LNCaP clone FGC (cell line): ENCODE results near the gene MIPOL1.

Source experiments
- DNase-seq: peaks from one replicate; pipeline ENCODE4 v3.0.0-alpha.2; 2011; ENCODE audit warnings: low read depth
- H3K4me3 ChIP-seq: 2 replicates; pipeline ENCODE4 v1.5.1; 2011; ENCODE audit warnings: mild to moderate bottlenecking, low read depth, low read length, control low read depth
- CTCF ChIP-seq: IDR thresholded peaks from 2 replicates; pipeline ENCODE4 v1.5.1; 2012; ENCODE audit warnings: mild to moderate bottlenecking; ENCODE audit not compliant: control insufficient read depth, insufficient read depth; ENCODE audit errors: extremely low read depth

The MIPOL1 gene

DNA sequence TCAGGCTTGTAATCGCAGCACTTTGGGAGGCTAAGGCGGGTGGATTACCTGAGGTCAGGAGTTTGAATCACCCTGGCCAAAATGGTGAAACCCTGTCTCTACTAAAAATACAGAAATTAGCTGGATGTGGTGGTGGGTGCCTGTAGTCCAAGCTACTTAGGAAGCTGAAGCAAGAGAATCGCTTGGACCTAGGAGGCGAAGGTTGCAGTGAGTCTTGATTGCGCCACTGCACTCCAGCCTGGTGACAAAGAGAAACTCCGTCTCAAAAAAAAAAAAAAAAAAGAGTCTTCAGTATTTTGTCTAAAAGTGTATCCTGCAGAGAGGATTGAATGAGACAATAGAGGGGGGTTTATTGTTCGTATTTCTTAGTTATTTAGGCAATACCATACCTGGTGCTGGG lies 372.0 kb downstream of the MIPOL1 start:
- DNase-seq, result no peak
- no peak overlapping the region for H3K4me3 ChIP-seq
- no peak for TF ChIP-seq CTCF

- DNase-seq, result no peak
- TF ChIP-seq CTCF, result no peak
- no peak overlapping the region for H3K4me3 ChIP-seq
Measured at GRCh38 chr14:37571391-37571790, 373.7 kb downstream of the MIPOL1 start.

GRCh38 chr14:37573356-37573755 lies 375.6 kb downstream of the MIPOL1 start:
- no peak for TF ChIP-seq CTCF
- no peak overlapping the region for H3K4me3 ChIP-seq
- no peak for DNase-seq

DNA sequence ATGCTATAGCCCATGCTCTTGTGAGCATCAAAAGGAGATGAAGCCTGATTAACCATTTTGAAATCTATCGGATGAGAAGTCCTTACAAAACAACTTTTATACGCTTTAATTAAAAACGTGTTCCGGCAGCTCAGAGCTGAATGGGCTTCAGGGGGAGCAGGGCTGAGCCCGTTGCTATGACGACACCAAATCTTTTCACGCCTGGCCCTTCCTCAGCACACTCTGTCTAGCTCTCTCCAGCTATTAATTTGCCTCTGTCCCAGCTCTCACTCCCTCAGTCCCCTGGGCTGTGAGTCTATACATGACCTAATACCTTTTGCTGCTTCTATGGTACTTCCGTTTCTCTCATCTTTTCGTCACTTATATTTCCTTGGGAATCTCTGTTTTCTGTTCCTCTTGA lies 381.5 kb downstream of the MIPOL1 start:
- DNase-seq, result no peak
- TF ChIP-seq CTCF, result no peak
- no peak overlapping the region for H3K4me3 ChIP-seq

GRCh38 chr14:37580146-37580545 lies 382.4 kb downstream of the MIPOL1 start:
- no peak for TF ChIP-seq CTCF
- no peak overlapping the region for H3K4me3 ChIP-seq
- DNase-seq, result no peak

DNA sequence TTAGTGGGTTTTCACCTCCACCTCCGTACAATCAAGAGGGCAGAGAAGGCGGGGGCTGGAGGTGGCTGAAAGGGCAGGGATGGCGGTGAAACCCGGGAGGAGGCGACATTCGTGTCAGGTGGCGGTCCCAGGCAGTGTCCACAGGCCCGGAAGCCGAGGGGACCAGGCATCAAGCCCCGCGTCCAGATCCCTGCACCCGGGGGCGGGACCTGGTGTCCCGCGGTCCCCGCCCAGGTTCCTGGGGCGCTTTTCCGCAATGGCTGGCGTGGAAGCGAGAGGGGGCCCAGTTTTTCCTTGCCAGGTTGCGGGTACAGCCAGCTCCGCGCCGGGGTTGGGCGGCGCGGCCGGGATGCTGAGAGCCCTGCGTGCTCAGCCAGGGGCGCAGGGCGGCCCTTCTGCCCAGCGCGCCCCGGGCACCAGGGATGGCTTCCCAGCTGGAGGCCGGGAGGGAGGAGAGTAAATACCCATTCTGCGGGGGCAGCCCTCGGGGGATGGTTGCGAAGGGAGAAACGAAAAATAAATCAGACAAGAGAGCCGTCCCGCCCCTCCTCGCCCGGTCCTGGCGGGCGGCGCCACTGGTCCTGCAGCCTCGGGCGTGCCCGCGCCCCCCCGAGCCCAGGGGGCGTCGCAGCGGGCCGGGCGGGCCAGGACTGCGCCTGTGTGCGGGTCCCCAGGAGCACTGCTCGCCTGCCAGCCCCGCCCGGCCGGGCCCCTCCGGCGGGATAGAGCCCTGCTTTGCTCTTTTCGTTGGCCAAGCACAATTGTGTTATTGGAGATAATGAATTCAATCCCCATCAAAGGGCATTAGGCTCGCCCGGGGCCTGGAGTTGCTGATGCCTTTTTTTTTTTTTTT lies 385.8 kb downstream of the MIPOL1 start:
- H3K4me3 ChIP-seq, result no peak overlapping the region
- no peak for DNase-seq
- no peak for TF ChIP-seq CTCF
